Peyer's patch (tissue), 4 donors: Measurements from ENCODE around the gene RARB. TPM values are rescaled to one million over a fixed set of nuclear protein-coding genes. Genes with fewer than 3 reads are reported as not detected.

Source experiments
- DNase-seq, 3 donors: peaks; one replicate each; pipeline ENCODE4 v3.0.0-alpha.2; 2017 to 2019
- H3K27ac ChIP-seq, 4 donors: fragments of 200-600 bp; sonication (generic); one replicate each; pipeline ENCODE4 v1.5.1; 2016 to 2019
- H3K27me3 ChIP-seq, 2 donors: fragments of 200-600 bp; sonication (generic); one replicate each; pipeline ENCODE4 v1.5.1; 2019
- H3K36me3 ChIP-seq, 3 donors: fragments of 200-600 bp; sonication (generic); one replicate each; pipeline ENCODE4 v1.5.1; 2016 to 2019
- H3K4me1 ChIP-seq, 4 donors: fragments of 200-600 bp; sonication (generic); one replicate each; pipeline ENCODE4 v1.5.1; 2016 to 2019
- H3K4me3 ChIP-seq, 4 donors: fragments of 200-600 bp; sonication (generic); 1 replicate in 3 of 4; 2 replicates in 1 of 4; pipeline ENCODE4 v1.5.1; 2016 to 2019; ENCODE audit warnings: mild to moderate bottlenecking in 1 of 4
- H3K9me3 ChIP-seq, 4 donors: fragments of 200-600 bp; sonication (generic); one replicate each; pipeline ENCODE4 v1.5.1; 2016 to 2019; ENCODE audit warnings: mild to moderate bottlenecking in 1 of 4
- POLR2A ChIP-seq, 2 donors: fragments of 450-650 bp; IDR thresholded peaks; one replicate each; pipeline ENCODE4 v1.5.1; 2017; ENCODE audit warnings: antibody characterized with exemption in 2 of 2, mild to moderate bottlenecking in 2 of 2, moderate library complexity in 2 of 2
- total RNA-seq, 4 donors: library from RNA; depleted of rRNA; stranded (reverse); fragments of >200 nt; gene quantifications; one replicate each; pipeline ENCODE4 v1.1.0, GENCODE V29; 2016
- TF ChIP-seq, protein P1 (sequence below), 6 experiments: fragments of 450-650 bp in 4 of 6; fragments of 200-600 bp in 2 of 6; sonication (generic) in 1 of 6; IDR thresholded peaks; one replicate each; pipeline ENCODE4 v1.5.1; 2017 to 2019; ENCODE audit warnings: antibody characterized with exemption in 6 of 6, mild to moderate bottlenecking in 3 of 6, moderate library complexity in 1 of 6

The RARB gene
- total RNA-seq, 4 donors from 2014 or later: 0.53 to 4.1 (median 2.9) TPM

DNA sequence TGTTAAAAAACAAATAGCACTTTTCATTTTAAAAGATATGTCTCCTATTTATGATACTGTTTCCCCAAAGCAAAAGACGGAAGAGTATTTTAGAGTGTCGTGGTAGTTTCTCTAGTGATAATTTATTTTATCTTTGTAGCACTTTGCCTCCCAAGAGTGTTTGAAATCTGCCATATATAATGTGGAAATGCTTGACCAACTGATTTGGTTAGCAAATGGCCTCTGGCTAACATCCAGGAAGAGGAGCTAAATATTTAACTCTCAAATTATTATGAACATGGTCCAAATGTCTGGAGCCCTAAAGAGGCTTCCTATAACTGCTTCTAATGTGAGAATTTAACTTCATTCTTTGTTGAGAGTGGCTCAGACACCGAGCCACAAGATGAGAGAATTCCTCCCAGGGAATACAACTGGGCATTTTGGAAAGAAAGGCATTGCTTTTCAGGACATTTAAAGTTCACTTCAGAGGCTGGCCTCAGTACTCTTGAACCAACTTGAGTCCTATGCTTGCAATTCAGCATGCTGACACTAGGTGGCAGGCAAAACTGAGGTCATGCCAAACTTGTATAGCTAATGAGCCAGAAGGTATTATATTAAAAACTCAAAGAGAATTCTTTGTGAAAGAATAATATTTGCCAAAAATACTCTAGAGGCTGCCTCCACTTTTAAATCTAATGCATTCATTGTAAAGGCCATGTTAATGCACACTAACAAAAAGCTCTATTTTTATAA lies 104.5 kb downstream of the RARB start:
- H3K4me1 ChIP-seq: no peaks in the 10 kb centered on the region
- peaks cover 0 to 7% (median 0%) of the 10 kb centered on the region in 4 donors for H3K9me3 ChIP-seq
- no peak overlapping the region for H3K4me3 ChIP-seq
- no peaks in the 10 kb centered on the region for H3K36me3 ChIP-seq
- H3K27ac ChIP-seq: no peak overlapping the region
- TF ChIP-seq POLR2A (IDR thresholded peaks at IDR 0.05): no peak
- TF ChIP-seq, protein P1, sequence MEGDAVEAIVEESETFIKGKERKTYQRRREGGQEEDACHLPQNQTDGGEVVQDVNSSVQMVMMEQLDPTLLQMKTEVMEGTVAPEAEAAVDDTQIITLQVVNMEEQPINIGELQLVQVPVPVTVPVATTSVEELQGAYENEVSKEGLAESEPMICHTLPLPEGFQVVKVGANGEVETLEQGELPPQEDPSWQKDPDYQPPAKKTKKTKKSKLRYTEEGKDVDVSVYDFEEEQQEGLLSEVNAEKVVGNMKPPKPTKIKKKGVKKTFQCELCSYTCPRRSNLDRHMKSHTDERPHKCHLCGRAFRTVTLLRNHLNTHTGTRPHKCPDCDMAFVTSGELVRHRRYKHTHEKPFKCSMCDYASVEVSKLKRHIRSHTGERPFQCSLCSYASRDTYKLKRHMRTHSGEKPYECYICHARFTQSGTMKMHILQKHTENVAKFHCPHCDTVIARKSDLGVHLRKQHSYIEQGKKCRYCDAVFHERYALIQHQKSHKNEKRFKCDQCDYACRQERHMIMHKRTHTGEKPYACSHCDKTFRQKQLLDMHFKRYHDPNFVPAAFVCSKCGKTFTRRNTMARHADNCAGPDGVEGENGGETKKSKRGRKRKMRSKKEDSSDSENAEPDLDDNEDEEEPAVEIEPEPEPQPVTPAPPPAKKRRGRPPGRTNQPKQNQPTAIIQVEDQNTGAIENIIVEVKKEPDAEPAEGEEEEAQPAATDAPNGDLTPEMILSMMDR (IDR thresholded peaks at IDR 0.05): peak in 4 of 6 experiments; percentile 18 to 51 (median 36)
- DNase-seq: peak in 1 of 3 donors; percentile 50
- no peaks in the 10 kb centered on the region for H3K27me3 ChIP-seq

DNA sequence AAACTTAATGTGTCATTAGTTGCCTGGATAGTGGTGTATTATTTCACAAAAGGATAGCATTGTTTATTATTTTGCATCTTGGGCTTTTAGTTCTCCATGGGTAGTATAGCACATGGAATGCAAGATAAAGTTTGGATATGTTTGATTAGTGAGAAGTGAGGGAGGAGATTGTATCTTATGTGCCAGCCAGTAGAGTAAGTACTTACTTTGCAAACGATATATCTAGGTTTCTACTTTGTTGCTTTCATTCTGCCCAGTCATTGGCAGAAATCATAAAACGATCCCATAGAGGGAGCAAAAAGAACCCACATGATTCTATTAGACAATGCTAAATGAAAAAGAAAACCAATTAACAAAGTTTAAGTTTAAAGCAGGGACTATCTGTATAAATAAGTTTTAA lies 105.3 kb downstream of the RARB start:
- no peak overlapping the region for H3K4me3 ChIP-seq
- peaks cover 0 to 7% (median 0%) of the 10 kb centered on the region in 4 donors for H3K9me3 ChIP-seq
- no peak overlapping the region for H3K27ac ChIP-seq
- no peaks in the 10 kb centered on the region for H3K27me3 ChIP-seq
- no peaks in the 10 kb centered on the region for H3K4me1 ChIP-seq
- no peaks in the 10 kb centered on the region for H3K36me3 ChIP-seq
- no peak for TF ChIP-seq POLR2A (IDR thresholded peaks at IDR 0.05)
- TF ChIP-seq, protein P1 (IDR thresholded peaks at IDR 0.05): no peak
- DNase-seq: no peak

DNA sequence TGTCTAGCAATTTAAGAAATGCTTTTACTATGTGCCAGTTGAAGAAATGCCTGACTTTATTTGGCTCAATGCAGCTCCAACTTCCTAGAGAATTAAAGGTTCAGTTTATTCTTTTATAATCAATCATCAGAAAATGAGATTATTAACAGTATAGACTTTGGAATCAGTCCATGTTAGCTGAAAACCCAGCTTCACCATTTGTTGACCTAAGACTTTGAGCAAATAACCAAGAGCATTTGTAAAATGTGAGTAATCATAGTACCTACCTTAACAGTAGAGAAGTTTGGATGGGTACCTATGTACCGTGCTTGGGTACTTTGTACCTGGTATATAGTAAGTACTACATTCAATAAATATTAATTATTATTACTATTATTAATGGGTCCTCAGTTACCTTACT lies 105.9 kb downstream of the RARB start:
- no peaks in the 10 kb centered on the region for H3K36me3 ChIP-seq
- H3K27ac ChIP-seq: no peak overlapping the region
- peaks cover 0 to 7% (median 0%) of the 10 kb centered on the region in 4 donors for H3K9me3 ChIP-seq
- DNase-seq: no peak
- H3K4me3 ChIP-seq: no peak overlapping the region
- H3K4me1 ChIP-seq: no peaks in the 10 kb centered on the region
- TF ChIP-seq, protein P1 (IDR thresholded peaks at IDR 0.05): no peak
- TF ChIP-seq POLR2A (IDR thresholded peaks at IDR 0.05): no peak
- H3K27me3 ChIP-seq: no peaks in the 10 kb centered on the region

DNA sequence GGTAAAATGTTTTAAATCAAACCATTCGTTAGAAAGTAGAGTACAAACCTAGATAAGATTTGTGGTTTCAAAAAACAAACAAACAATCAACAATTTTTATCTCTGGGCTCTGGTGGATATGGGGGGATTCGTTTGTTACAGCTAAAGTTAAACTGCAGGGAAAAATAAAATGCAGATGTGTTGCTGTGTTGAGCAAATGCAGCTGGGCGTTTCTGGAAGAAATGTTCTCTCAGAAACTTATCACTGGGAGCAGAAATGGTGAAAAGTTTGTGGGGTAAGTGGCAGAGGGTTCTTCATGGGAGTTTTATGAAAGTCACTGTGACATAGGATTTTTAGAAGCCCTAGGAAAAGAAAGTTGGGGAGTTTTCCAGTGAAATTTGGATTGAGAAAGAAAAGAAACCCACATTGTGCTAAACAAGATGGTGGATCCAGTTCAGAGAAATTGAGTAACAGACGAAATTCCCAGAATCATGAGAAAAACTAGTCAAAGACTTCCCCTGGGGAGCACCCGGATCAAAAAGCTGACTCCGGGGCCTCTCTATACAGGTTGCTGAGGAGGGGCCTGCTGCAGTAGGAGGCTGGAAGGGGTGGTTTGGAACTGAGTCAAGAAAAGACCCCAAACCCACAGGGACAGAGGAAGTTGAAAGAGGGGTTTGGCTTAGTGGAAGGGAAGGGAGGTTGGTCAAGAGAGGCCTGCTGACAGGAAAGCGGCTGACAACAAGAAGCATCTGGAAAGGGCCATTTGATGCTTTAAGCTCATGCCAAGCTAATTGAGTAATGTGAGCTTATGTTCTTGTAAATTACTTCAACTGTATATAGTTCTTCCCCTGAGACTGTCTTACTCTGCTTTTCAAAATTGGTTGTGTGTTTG lies 108.7 kb downstream of the RARB start:
- no peak overlapping the region for H3K4me3 ChIP-seq
- no peak for DNase-seq
- H3K4me1 ChIP-seq: no peaks in the 10 kb centered on the region
- H3K27me3 ChIP-seq: no peaks in the 10 kb centered on the region
- no peak overlapping the region for H3K27ac ChIP-seq
- peaks cover 0 to 7% (median 0%) of the 10 kb centered on the region in 4 donors for H3K9me3 ChIP-seq
- TF ChIP-seq, protein P1 (IDR thresholded peaks at IDR 0.05): no peak
- TF ChIP-seq POLR2A (IDR thresholded peaks at IDR 0.05): no peak
- H3K36me3 ChIP-seq: no peaks in the 10 kb centered on the region

DNA sequence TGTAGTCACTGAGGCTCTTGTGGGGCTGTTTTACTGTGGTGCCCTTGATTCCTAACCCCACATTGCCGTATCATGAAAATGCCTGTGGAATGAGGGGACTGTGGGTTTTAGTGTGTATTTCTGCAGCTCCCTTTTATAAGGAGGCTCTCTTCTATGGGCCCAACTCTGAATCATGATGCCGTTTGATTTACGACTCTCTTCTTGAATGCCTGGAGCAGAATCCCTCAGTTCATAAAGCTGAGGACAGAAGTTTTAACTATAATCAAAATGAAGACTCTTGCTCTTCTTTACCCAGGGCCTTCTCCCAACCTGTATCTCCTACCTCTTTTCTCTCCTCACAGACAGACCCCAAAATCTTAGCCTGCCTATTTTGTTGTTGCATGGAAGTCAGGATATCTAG lies 109.5 kb downstream of the RARB start:
- H3K27me3 ChIP-seq: no peaks in the 10 kb centered on the region
- H3K27ac ChIP-seq: no peak overlapping the region
- H3K9me3 ChIP-seq: peaks cover 0 to 3% (median 0%) of the 10 kb centered on the region in 4 donors
- DNase-seq: no peak
- no peaks in the 10 kb centered on the region for H3K36me3 ChIP-seq
- no peaks in the 10 kb centered on the region for H3K4me1 ChIP-seq
- H3K4me3 ChIP-seq: no peak overlapping the region
- no peak for TF ChIP-seq POLR2A (IDR thresholded peaks at IDR 0.05)
- TF ChIP-seq, protein P1 (IDR thresholded peaks at IDR 0.05): no peak
